Duodenal mucosa (tissue), 2 donors: ENCODE data around the gene KRTAP10-2.
"Not testable (repeated sequence)": the region's sequence is repeated elsewhere in the genome, so short reads cannot be mapped to it uniquely, and the experiment has no call there.

Source experiments
- H3K27ac ChIP-seq: one replicate; pipeline ENCODE4 v1.7.0; 2013; ENCODE audit warnings: low read depth, low read length
- H3K27me3 ChIP-seq, 2 donors: one replicate each; pipeline ENCODE4 v1.7.0; 2013; ENCODE audit warnings: low read length in 2 of 2, control low read depth in 1 of 2; ENCODE audit not compliant: insufficient read depth in 2 of 2, control insufficient read depth in 1 of 2
- H3K36me3 ChIP-seq, 2 donors: one replicate each; pipeline ENCODE4 v1.7.0; 2013; ENCODE audit warnings: low read length in 2 of 2, control low read depth in 1 of 2; ENCODE audit not compliant: insufficient read depth in 2 of 2, control insufficient read depth in 1 of 2
- H3K4me1 ChIP-seq, 2 donors: one replicate each; pipeline ENCODE4 v1.7.0; 2013; ENCODE audit warnings: low read length in 2 of 2, control low read depth in 1 of 2; ENCODE audit not compliant: insufficient read depth in 2 of 2, control insufficient read depth in 1 of 2
- H3K4me3 ChIP-seq, 2 donors: one replicate each; pipeline ENCODE4 v1.7.0; 2013; ENCODE audit warnings: low read length in 2 of 2, low read depth in 1 of 2
- H3K9ac ChIP-seq, 2 donors: one replicate each; pipeline ENCODE4 v1.7.0; 2013; ENCODE audit warnings: low read length in 2 of 2, low read depth in 1 of 2
- H3K9me3 ChIP-seq, 2 donors: one replicate each; pipeline ENCODE4 v1.7.0; 2013; ENCODE audit warnings: low read length in 2 of 2, control low read depth in 1 of 2; ENCODE audit not compliant: control insufficient read depth in 1 of 2

KRTAP10-2 gene

DNA sequence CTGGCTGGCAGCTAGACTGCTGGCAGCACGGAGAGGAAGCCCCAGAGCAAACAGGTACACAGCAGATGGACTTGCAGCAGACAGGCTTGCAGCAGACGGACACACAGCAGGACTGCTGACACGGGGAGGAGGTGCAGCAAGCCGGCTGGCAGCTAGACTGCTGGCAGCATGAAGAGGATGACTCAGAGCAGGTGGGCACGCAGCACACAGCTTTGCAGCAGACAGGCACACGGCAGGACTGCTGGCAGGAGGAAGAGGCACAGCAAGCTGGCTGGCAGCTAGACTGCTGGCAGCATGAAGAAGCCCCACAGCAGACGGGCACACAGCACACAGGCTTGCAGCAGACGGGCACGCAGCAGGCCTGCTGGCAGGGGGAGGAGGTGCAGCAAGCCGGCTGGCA is 498 bp downstream of the KRTAP10-2 start:
- Histone ChIP-seq H3K27me3 (peaks cover 0 to 4% of the 10 kb centered on the region in 2 donors), H3K4me1 (no peaks in the 10 kb centered on the region), H3K27ac (no peak overlapping the region), H3K9me3 (peaks cover 0 to 7% of the 10 kb centered on the region in 2 donors), H3K9ac (no peak overlapping the region), H3K36me3 (no peaks in the 10 kb centered on the region), H3K4me3 (no peak overlapping the region)

DNA sequence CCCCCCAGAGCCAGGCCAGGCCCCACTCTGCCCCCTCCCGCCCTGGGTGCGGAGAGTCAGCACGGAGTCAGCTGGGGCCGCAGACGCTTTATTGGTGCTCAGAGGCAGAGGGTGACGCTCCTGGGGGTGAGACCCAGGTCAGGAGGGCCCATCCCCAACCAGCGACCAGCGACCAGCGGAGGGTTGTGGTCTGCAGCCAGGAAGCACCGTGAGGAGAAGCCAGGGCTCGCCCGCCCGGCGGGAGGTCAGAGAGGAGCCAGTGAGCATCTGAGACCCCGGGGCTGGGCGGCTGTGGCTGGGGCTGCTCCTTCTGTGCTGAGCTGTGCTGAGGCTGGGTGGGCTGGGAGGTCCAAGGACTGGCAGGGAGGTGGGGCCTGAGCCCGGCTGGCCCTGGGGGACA is 1.0 kb downstream of the KRTAP10-2 start:
- not testable (repeated sequence) for H3K27ac ChIP-seq, H3K27me3 ChIP-seq, H3K9ac ChIP-seq, H3K4me1 ChIP-seq, H3K36me3 ChIP-seq, H3K9me3 ChIP-seq, H3K4me3 ChIP-seq

DNA sequence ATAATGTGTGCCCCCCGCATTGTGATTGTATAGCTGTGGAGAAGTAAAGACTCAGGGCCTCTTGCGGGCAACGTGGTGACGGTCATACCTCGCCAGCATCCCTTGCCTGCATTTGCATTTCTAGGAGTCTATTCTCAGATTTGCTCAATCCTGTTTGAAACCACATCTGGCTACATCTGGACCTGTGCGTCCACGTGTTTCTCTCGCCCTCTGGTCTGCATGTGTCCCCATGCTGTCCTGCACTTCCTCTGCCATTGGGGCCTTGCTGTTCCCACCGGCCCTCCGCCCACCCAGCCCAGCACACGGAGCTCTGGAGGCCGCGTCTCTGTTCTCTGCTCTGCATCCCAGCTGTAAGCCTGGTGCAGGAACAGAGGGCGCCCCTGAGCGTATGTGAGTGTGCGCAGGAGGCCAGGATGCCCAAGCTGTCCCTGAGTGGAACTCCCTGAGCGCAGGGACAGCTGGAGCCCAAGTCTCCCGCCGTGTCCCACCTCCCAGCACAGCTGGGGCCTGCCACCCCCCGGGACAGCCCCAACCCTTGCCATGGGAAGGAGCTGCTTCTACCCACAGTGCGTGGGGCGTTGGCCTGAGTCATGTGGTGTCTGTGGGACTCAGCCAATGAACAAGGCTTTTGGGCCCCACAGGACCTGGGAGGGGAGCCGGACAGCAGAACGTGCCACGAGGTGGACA is 1.6 kb downstream of the KRTAP10-2 start:
- H3K27me3 ChIP-seq: peaks cover 0 to 4% of the 10 kb centered on the region in 2 donors
- peaks cover 0 to 7% of the 10 kb centered on the region in 2 donors for H3K9me3 ChIP-seq
- H3K4me3 ChIP-seq: no peak overlapping the region
- no peak overlapping the region for H3K9ac ChIP-seq
- H3K4me1 ChIP-seq: no peaks in the 10 kb centered on the region
- H3K27ac ChIP-seq: no peak overlapping the region
- no peaks in the 10 kb centered on the region for H3K36me3 ChIP-seq

DNA sequence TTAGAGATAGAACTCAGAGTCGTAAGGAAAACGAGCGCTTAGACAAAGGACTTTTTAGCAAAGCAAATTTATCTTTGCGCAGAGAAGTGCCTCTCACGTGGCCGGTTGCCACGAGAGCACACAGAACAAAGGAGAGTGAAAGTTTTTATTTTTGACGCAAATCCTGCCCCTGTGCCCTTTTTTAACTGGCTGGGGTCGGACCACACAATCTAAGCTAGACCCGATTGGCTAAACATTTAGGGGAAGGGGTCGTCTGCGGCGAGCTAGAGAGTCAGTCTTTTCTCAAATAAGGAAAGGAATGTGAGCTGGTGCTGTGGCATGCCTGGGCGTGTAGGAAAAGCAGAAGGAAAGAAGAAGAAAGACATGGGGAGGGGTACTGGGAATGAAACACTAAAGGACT is 2.4 kb downstream of the KRTAP10-2 start:
- Histone ChIP-seq H3K9me3 (peaks cover 0 to 7% of the 10 kb centered on the region in 2 donors), H3K9ac (no peak overlapping the region), H3K27me3 (peaks cover 0 to 4% of the 10 kb centered on the region in 2 donors), H3K27ac (no peak overlapping the region), H3K4me1 (no peaks in the 10 kb centered on the region), H3K36me3 (no peaks in the 10 kb centered on the region), H3K4me3 (no peak overlapping the region)

DNA sequence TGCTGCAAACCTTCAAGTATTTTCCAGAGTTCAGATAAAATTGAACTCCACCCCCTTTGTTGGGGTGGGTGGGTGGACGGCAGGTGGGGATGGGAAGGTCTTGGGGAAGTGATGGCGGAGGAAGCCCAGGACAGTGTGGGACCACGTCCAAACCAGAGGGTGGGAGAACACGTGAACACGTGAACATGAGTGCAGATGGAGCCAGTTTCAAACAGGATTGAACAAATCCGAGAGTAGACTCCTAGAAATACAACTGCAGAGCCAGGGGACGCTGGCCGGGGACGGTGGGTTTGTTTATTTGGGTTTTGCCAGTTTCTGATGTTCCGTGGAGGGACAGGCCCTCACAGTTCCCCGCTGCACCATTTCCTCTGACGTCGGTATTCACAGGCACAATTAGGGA is 2.9 kb downstream of the KRTAP10-2 start:
- H3K27me3 ChIP-seq: peaks cover 0 to 4% of the 10 kb centered on the region in 2 donors

DNA sequence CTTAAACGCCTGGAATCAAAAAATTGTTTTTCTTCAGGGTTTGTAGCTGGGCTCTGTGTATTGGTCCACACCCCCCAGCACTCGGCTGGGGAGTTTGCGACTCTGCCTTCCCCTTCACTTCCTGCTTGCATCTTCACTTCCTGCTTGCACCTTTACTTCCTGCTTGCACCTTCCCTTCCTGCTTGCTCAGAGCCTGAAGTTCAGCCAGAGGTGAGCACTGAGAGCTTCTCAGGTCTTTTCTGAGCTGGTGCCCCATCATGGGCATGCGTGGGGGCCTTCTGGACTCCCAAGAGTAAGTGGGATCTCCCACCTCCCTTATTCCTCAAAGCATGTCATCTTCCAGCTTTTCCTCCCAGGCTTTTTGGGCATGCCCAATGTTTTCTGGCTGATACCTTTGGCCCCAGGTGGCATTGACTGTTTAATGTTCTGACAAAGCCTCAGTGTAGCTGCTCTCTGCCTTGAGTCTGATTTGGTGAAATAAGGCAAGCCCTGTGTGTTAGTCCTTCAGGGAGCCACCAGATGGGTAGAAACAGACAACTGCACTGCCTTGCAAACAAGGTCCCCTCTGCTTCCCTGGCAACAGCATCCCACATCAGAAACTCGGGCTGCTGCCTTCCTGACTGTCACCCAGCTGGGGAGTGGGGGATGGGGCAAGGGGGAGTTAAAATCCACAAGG is 3.5 kb downstream of the KRTAP10-2 start:
- Histone ChIP-seq H3K9ac (no peak overlapping the region), H3K9me3 (peaks cover 0 to 18% of the 10 kb centered on the region in 2 donors), H3K36me3 (no peaks in the 10 kb centered on the region), H3K4me3 (no peak overlapping the region), H3K4me1 (no peaks in the 10 kb centered on the region), H3K27ac (no peak overlapping the region), H3K27me3 (peaks cover 0 to 4% of the 10 kb centered on the region in 2 donors)

More for the DNA sequence above, 2.9 kb downstream of the KRTAP10-2 start:
- no peak overlapping the region for H3K27ac ChIP-seq
- H3K9ac ChIP-seq: no peak overlapping the region
- no peaks in the 10 kb centered on the region for H3K4me1 ChIP-seq
- H3K4me3 ChIP-seq: no peak overlapping the region
- peaks cover 0 to 12% of the 10 kb centered on the region in 2 donors for H3K9me3 ChIP-seq
- no peaks in the 10 kb centered on the region for H3K36me3 ChIP-seq

DNA sequence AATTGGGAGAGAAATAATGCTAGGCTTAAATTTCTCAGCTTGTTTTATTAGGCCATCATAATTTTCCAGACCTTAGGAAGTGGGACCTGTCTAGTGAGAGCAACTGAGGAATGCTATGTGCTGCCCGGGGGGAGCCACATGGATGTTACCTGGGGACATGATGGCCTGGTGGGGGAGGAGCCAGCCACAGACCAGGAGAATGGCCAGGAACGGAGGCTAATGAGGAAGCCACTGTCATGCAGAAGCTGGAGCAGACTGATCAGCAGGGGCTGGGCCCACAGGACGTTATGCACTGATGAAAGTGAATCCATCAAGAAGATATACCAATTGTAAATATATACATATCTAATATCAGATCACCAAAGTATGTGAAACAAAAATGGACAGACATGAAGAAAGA is 6.7 kb downstream of the KRTAP10-2 start:
- Histone ChIP-seq H3K9ac (no peak overlapping the region), H3K27me3 (peaks cover 0 to 4% of the 10 kb centered on the region in 2 donors), H3K36me3 (no peaks in the 10 kb centered on the region), H3K9me3 (peaks cover 0 to 23% of the 10 kb centered on the region in 2 donors), H3K27ac (no peak overlapping the region), H3K4me1 (no peaks in the 10 kb centered on the region), H3K4me3 (no peak overlapping the region)

DNA sequence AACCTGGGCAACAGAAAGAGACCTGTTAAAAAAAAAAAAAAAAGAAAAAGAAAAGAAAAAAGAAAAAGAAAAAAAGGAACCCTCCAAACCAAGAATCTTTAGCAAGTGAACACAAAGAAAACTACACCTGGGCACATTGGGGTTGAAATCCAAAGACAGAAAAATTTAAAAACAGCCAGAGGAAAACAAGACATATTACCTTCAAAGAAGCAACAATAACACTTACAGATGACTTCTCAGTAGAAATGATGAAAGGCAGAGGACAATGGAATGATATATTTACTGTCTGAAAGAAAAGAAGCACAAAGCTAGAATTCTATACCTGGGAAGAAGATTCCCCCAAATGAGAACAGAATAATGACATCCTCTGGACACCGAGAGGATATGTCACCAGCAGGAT is 8.6 kb downstream of the KRTAP10-2 start:
- H3K27me3 ChIP-seq: no peaks in the 10 kb centered on the region
- no peak overlapping the region for H3K4me3 ChIP-seq
- H3K9me3 ChIP-seq: peaks cover 0 to 23% of the 10 kb centered on the region in 2 donors
- no peak overlapping the region for H3K9ac ChIP-seq
- no peaks in the 10 kb centered on the region for H3K4me1 ChIP-seq
- H3K27ac ChIP-seq: no peak overlapping the region
- no peaks in the 10 kb centered on the region for H3K36me3 ChIP-seq

DNA sequence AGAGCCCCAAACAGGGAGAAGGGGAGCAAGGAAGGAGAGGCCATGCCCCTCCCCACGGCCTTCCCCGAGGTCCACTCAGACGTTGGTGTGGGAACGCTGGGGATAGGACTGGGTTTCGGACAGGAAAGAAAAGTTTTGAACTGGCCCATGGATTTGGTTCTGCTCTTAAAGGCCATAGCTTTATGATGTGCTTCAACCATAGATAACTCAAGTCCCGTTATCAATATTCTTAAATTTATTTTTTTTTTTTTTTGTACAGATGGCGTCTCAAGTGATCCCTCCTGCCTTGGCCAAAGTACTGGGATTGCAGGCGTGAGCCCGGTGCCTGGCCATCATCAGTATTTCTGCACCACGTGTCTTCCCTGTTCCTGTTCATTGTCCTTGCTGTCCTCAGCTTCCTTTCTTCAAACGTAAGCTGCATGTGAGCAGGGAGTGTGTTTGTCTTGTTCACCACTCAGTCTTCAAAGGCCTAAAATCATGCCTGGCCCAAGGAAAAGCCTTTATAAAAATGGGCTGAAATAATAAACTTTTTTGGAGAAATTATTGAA is 10.5 kb downstream of the KRTAP10-2 start:
- Histone ChIP-seq H3K36me3 (no peaks in the 10 kb centered on the region), H3K4me3 (no peak overlapping the region), H3K4me1 (no peaks in the 10 kb centered on the region), H3K27me3 (no peaks in the 10 kb centered on the region), H3K9me3 (peaks cover 0 to 17% of the 10 kb centered on the region in 2 donors), H3K9ac (no peak overlapping the region), H3K27ac (no peak overlapping the region)

DNA sequence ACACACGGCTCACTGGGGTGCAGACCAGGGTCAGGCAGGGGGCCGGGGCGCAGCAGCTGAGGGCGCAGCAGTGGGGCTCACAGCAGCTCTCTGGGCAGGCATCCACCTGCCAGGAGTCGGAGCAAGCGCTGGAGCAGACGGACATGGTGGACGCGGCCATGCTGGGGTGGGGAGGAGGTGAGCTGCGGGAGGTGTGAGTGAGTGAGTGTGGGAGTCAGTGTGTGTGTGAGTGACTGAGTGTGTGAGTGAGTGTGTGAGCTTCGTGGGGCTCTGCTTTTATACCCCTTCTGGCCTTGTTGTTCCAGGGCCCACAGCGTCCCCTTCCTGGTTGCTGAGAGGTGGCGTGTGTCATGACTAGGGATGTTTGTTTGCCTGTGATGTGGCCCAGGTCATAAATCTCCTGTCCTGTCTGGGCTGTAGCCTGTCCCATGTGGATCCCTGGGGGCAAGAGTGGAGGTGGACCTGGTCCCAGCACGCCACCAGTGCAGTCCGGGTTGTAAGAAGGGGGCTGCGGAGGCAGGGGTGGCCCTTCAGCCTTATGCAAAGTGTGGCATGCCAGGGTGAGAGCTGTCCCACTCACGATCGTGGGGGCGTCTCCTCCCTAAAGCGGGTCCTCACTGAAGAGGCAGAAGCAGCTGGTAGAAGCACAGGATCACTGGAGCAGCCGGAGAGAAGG is 11.2 kb downstream of the KRTAP10-2 start, which contains the start of gene KRTAP10-1:
Gene KRTAP10-1 (minus strand): TSS at position 205 of the 676 bp plus-strand sequence. CDS start 45 bp downstream, at position 160.
- no peaks in the 10 kb centered on the region for H3K27me3 ChIP-seq
- H3K36me3 ChIP-seq: no peaks in the 10 kb centered on the region
- H3K9me3 ChIP-seq: peaks cover 0 to 17% of the 10 kb centered on the region in 2 donors
- no peak within 1 kb of the TSS for H3K4me3 ChIP-seq
- no peaks in the 10 kb centered on the region for H3K4me1 ChIP-seq
- no peak within 1 kb of the TSS for H3K9ac ChIP-seq
- no peak within 1 kb of the TSS for H3K27ac ChIP-seq
